Measurements from ENCODE around the gene CEBPG.
A peak's percentile ranks its signal among the peaks of the same experiment; 100 is the strongest.

Gene CEBPG

GRCh38 chr19:33384983-33385382 lies 11.5 kb downstream of the CEBPG start:
- no peak for DNase-seq

- DNase-seq, result peak; percentile 53
Measured at GRCh38 chr19:33385956-33386355, 12.4 kb downstream of the CEBPG start.

- DNase-seq, result no peak
Measured at GRCh38 chr19:33386361-33386858, 12.9 kb downstream of the CEBPG start.

- DNase-seq, result no peak
Measured at GRCh38 chr19:33387351-33388230, 14.1 kb downstream of the CEBPG start.

GRCh38 chr19:33388231-33388724 lies 14.8 kb downstream of the CEBPG start:
- peak; percentile 10 for DNase-seq

- DNase-seq, result no peak
Measured at GRCh38 chr19:33388725-33389420, 15.4 kb downstream of the CEBPG start.

GRCh38 chr19:33389421-33390100 lies 16.1 kb downstream of the CEBPG start:
- DNase-seq, result no peak

GRCh38 chr19:33390101-33390907 lies 16.8 kb downstream of the CEBPG start:
- peak; percentile 71 for DNase-seq

GRCh38 chr19:33390908-33391630 lies 17.6 kb downstream of the CEBPG start:
- no peak for DNase-seq

GRCh38 chr19:33391631-33392249 lies 18.2 kb downstream of the CEBPG start:
- no peak for DNase-seq

GRCh38 chr19:33392341-33393285 lies 19.1 kb downstream of the CEBPG start:
- no peak for DNase-seq

- DNase-seq, result no peak
Measured at GRCh38 chr19:33393286-33394005, 19.9 kb downstream of the CEBPG start.

GRCh38 chr19:33394006-33394722 lies 20.7 kb downstream of the CEBPG start:
- no peak for DNase-seq

- peak; percentile 21 for DNase-seq
Measured at GRCh38 chr19:33394723-33395560, 21.4 kb downstream of the CEBPG start.

- no peak for DNase-seq
Measured at GRCh38 chr19:33395561-33396550, 22.3 kb downstream of the CEBPG start.
